ENCODE results near the gene CCL15. TPM values are rescaled to one million over a fixed set of nuclear protein-coding genes. Genes with fewer than 3 reads are reported as not detected.

Gene CCL15
- total and polyA plus RNA-seq, 2 of the 13 experiments (the other 11 are each of a cell fraction or from before 2014, with no cell fraction given), result 29.2 to 45.9 TPM

GRCh38 chr17:35968520-35969054 lies 32.8 kb downstream of the CCL15 start:
- H3K79me2 ChIP-seq (ENCODE audit: insufficient read depth, low read length), result no peaks in the 10 kb centered on the region
- peaks cover 57% of the 10 kb centered on the region for H3K4me1 ChIP-seq (ENCODE audit: insufficient read depth, low read length)
- CTCF ChIA-PET (ENCODE audit: low intra/inter-chr PET ratio, low total read pairs), result interaction anchor here (2.4 to 3.6 kb wide), 3 partner anchors 40 to 180 kb away, joined by 28 to 38 read pairs (median 34); no protein-coding TSS in a partner anchor
- no TSS peak for BruUV-seq (replicated peaks)
- H3K36me3 ChIP-seq (replicated peaks in 1 of 2; ENCODE audit: control insufficient read depth in 1 of 2, insufficient read depth in 2 of 2, low read length in 2 of 2), result no peaks in the 10 kb centered on the region
- H3K27ac ChIP-seq (ENCODE audit: extremely low read length, insufficient read depth, low read length), result no peak overlapping the region
- DNase-seq (ENCODE audit: low spot score) (no peak), FAIRE-seq (no peak), ATAC-seq (no peak)
- POLR2A ChIA-PET, result interaction anchor here (0.7 to 5.9 kb wide), 3 partner anchors 13 to 178 kb away, joined by 3 to 197 read pairs (median 3); partner anchors contain the start of genes CCL16 and TAF15
- intact Hi-C loops (cut with micrococcal nuclease; ENCODE audit: unreplicated experiment) (loop anchor here (1.0 kb wide), 3 partner anchors 41 to 181 kb away; no protein-coding TSS in a partner anchor), in situ Hi-C loops (cut with HindIII; ENCODE audit: extremely low pct_ligation_motif_present, low pct_unique_long_range_greater_than_20kb) (loop anchor here (25.0 kb wide), 1 partner anchor 519 kb away; the partner anchor contains the start of gene ZNHIT3)
- no peak overlapping the region for H3K4me3 ChIP-seq (replicated peaks in 1 of 3; ENCODE audit: insufficient read depth in 1 of 3, low read depth in 2 of 3, low read length in 3 of 3)
- no peaks in the 10 kb centered on the region for H3K27me3 ChIP-seq (ENCODE audit: control insufficient read depth in 1 of 2, insufficient read depth in 2 of 2, low read length in 2 of 2)
- no peak overlapping the region for H3K9ac ChIP-seq (ENCODE audit: insufficient read depth, low read depth, low read length)
- TF ChIP-seq SNAPC5 (CRISPR knock-in tag; IDR thresholded peaks at IDR 0.05; ENCODE audit: borderline replicate concordance) (no peak), NFIB (CRISPR knock-in tag; IDR thresholded peaks at IDR 0.05; ENCODE audit: borderline replicate concordance) (no peak), ZNF33A (CRISPR knock-in tag; IDR thresholded peaks at IDR 0.05; ENCODE audit: borderline replicate concordance) (no peak), ZHX1 (CRISPR knock-in tag; IDR thresholded peaks at IDR 0.05; ENCODE audit: low read depth) (no peak), POLR2A (IDR thresholded peaks at IDR 0.05; ENCODE audit: insufficient read depth in 1 of 2, low read depth in 2 of 2, low read length in 2 of 2) (no peak), MIER2 (CRISPR knock-in tag; IDR thresholded peaks at IDR 0.05) (no peak), CTCF (CRISPR knock-in tag; IDR thresholded peaks at IDR 0.05) (no peak), ZNF713 (CRISPR knock-in tag; IDR thresholded peaks at IDR 0.05) (no peak), PHF8 (CRISPR knock-in tag; IDR thresholded peaks at IDR 0.05) (no peak), BORCS8-MEF2B (CRISPR knock-in tag; IDR thresholded peaks at IDR 0.05) (no peak), HMG20B (CRISPR knock-in tag; conservative IDR thresholded peaks at IDR 0.05) (no peak)
- WGBS (ENCODE audit: low lambda C conversion rate), result 12% methylated on average over 10 of the region's 10 CpGs
- H4K20me1 ChIP-seq (ENCODE audit: insufficient read depth, low read length), result no peaks in the 10 kb centered on the region
- H3K4me2 ChIP-seq (ENCODE audit: low read depth, low read length), result no peak overlapping the region; the same call in 1 of the 2 replicates
- H3K9me3 ChIP-seq (ENCODE audit: low read length), result no peaks in the 10 kb centered on the region
- H2AFZ ChIP-seq (ENCODE audit: low read length), result no peak overlapping the region
